Activated naive CD8-positive, alpha-beta T cell treated with anti-CD3 and anti-CD28 coated beads, Interleukin-2, amount 50 U/mL, for 24 hours (primary cell): ENCODE measurements around the gene SLC7A6OS.

Source experiments
- ATAC-seq: fragments of 150-1000 bp; cut with Tn5 transposase; one replicate; pipeline ENCODE4 v1.10.0; 2021
- DNase-seq: peaks from one replicate; pipeline ENCODE4 v3.0.0; 2021
- H3K27ac Mint-ChIP-seq: one replicate; pipeline ENCODE4 v1.8.0; 2021; ENCODE audit warnings: mild to moderate bottlenecking, mixed read lengths
- H3K27me3 Mint-ChIP-seq: one replicate; pipeline ENCODE4 v1.8.0; 2021; ENCODE audit warnings: mixed read lengths
- H3K36me3 Mint-ChIP-seq: one replicate; pipeline ENCODE4 v1.8.0; 2021; ENCODE audit warnings: low read depth, mixed read lengths
- H3K4me1 Mint-ChIP-seq: one replicate; pipeline ENCODE4 v1.8.0; 2021; ENCODE audit warnings: mixed read lengths
- H3K4me3 Mint-ChIP-seq: one replicate; pipeline ENCODE4 v1.8.0; 2021; ENCODE audit warnings: mild to moderate bottlenecking, moderate library complexity, mixed read lengths
- H3K9me3 Mint-ChIP-seq: one replicate; pipeline ENCODE4 v1.8.0; 2021; ENCODE audit warnings: mixed read lengths

Gene SLC7A6OS

GRCh38 chr16:68331879-68332410 is 21.2 kb upstream of the SLC7A6OS start:
- Mint-ChIP-seq H3K4me3 (no peak overlapping the region), H3K27ac (peak overlapping the region; percentile 33), H3K36me3 (peaks cover 38% of the 10 kb centered on the region), H3K9me3 (no peaks in the 10 kb centered on the region), H3K4me1 (peaks cover 22% of the 10 kb centered on the region), H3K27me3 (no peaks in the 10 kb centered on the region)
- ATAC-seq (no peak), DNase-seq (no peak)

GRCh38 chr16:68328860-68329390 is 18.2 kb upstream of the SLC7A6OS start:
- DNase-seq = no peak
- H3K27me3 Mint-ChIP-seq = no peaks in the 10 kb centered on the region
- H3K36me3 Mint-ChIP-seq = peaks cover 34% of the 10 kb centered on the region
- H3K4me3 Mint-ChIP-seq = no peak overlapping the region
- no peak for ATAC-seq
- no peak overlapping the region for H3K27ac Mint-ChIP-seq
- H3K9me3 Mint-ChIP-seq = no peaks in the 10 kb centered on the region
- peaks cover 22% of the 10 kb centered on the region for H3K4me1 Mint-ChIP-seq

GRCh38 chr16:68328151-68328859 is 17.6 kb upstream of the SLC7A6OS start:
- peaks cover 36% of the 10 kb centered on the region for H3K36me3 Mint-ChIP-seq
- DNase-seq = peak; percentile 77
- H3K27ac Mint-ChIP-seq = no peak overlapping the region
- no peak overlapping the region for H3K4me3 Mint-ChIP-seq
- H3K4me1 Mint-ChIP-seq = peaks cover 22% of the 10 kb centered on the region
- no peaks in the 10 kb centered on the region for H3K27me3 Mint-ChIP-seq
- ATAC-seq = peak; percentile 94
- H3K9me3 Mint-ChIP-seq = no peaks in the 10 kb centered on the region

- ATAC-seq = no peak
- DNase-seq = no peak
- no peaks in the 10 kb centered on the region for H3K9me3 Mint-ChIP-seq
- no peak overlapping the region for H3K27ac Mint-ChIP-seq
- no peaks in the 10 kb centered on the region for H3K27me3 Mint-ChIP-seq
- H3K4me3 Mint-ChIP-seq = no peak overlapping the region
- H3K36me3 Mint-ChIP-seq = peaks cover 34% of the 10 kb centered on the region
- peaks cover 18% of the 10 kb centered on the region for H3K4me1 Mint-ChIP-seq
These were observed 14.1 kb upstream of the SLC7A6OS start for GRCh38 chr16:68324780-68325357.

GRCh38 chr16:68324336-68324735 is 13.6 kb upstream of the SLC7A6OS start:
- ATAC-seq (no peak), DNase-seq (no peak)
- Mint-ChIP-seq H3K9me3 (no peaks in the 10 kb centered on the region), H3K27ac (no peak overlapping the region), H3K4me3 (no peak overlapping the region), H3K4me1 (peaks cover 23% of the 10 kb centered on the region), H3K27me3 (no peaks in the 10 kb centered on the region), H3K36me3 (peaks cover 35% of the 10 kb centered on the region)

- ATAC-seq (peak; percentile 100), DNase-seq (peak; percentile 67)
- peaks cover 23% of the 10 kb centered on the region for H3K4me1 Mint-ChIP-seq
- no peaks in the 10 kb centered on the region for H3K27me3 Mint-ChIP-seq
- H3K4me3 Mint-ChIP-seq = peak overlapping the region; percentile 15
- H3K9me3 Mint-ChIP-seq = no peaks in the 10 kb centered on the region
- H3K27ac Mint-ChIP-seq = peak overlapping the region; percentile 78
- peaks cover 33% of the 10 kb centered on the region for H3K36me3 Mint-ChIP-seq
These were observed 8.6 kb upstream of the SLC7A6OS start for GRCh38 chr16:68319185-68319908.

GRCh38 chr16:68313116-68313515 is 2.4 kb upstream of the SLC7A6OS start:
- peaks cover 40% of the 10 kb centered on the region for H3K4me1 Mint-ChIP-seq
- no peaks in the 10 kb centered on the region for H3K9me3 Mint-ChIP-seq
- H3K27ac Mint-ChIP-seq = no peak overlapping the region
- ATAC-seq (no peak), DNase-seq (no peak)
- peak overlapping the region; percentile 58 for H3K4me3 Mint-ChIP-seq
- H3K27me3 Mint-ChIP-seq = no peaks in the 10 kb centered on the region
- H3K36me3 Mint-ChIP-seq = peaks cover 27% of the 10 kb centered on the region

GRCh38 chr16:68310437-68310773 is 341 bp downstream of the SLC7A6OS start:
- Mint-ChIP-seq H3K36me3 (peaks cover 32% of the 10 kb centered on the region), H3K4me1 (peaks cover 50% of the 10 kb centered on the region), H3K9me3 (no peaks in the 10 kb centered on the region), H3K4me3 (peak overlapping the region; percentile 85), H3K27me3 (no peaks in the 10 kb centered on the region), H3K27ac (peak overlapping the region; percentile 96)
- no peak for DNase-seq
- ATAC-seq = no peak

GRCh38 chr16:68309799-68310198 is 947 bp downstream of the SLC7A6OS start:
- Mint-ChIP-seq H3K36me3 (peaks cover 33% of the 10 kb centered on the region), H3K9me3 (no peaks in the 10 kb centered on the region), H3K4me3 (peak overlapping the region; percentile 85), H3K27me3 (no peaks in the 10 kb centered on the region), H3K4me1 (peaks cover 50% of the 10 kb centered on the region), H3K27ac (peak overlapping the region; percentile 96)
- DNase-seq (no peak), ATAC-seq (no peak)

GRCh38 chr16:68306633-68307032 is 4.1 kb downstream of the SLC7A6OS start:
- Mint-ChIP-seq H3K27me3 (no peaks in the 10 kb centered on the region), H3K36me3 (peaks cover 43% of the 10 kb centered on the region), H3K27ac (peak overlapping the region; percentile 47), H3K4me3 (no peak overlapping the region), H3K4me1 (peaks cover 31% of the 10 kb centered on the region), H3K9me3 (no peaks in the 10 kb centered on the region)
- ATAC-seq = no peak
- DNase-seq = no peak

GRCh38 chr16:68300734-68301459 is 9.8 kb downstream of the SLC7A6OS start:
- peak overlapping the region; percentile 70 for H3K27ac Mint-ChIP-seq
- H3K4me1 Mint-ChIP-seq = peaks cover 5% of the 10 kb centered on the region
- DNase-seq (no peak), ATAC-seq (no peak)
- H3K4me3 Mint-ChIP-seq = no peak overlapping the region
- H3K27me3 Mint-ChIP-seq = no peaks in the 10 kb centered on the region
- H3K36me3 Mint-ChIP-seq = peaks cover 71% of the 10 kb centered on the region
- H3K9me3 Mint-ChIP-seq = no peaks in the 10 kb centered on the region

GRCh38 chr16:68299571-68300453 is 10.9 kb downstream of the SLC7A6OS start:
- H3K4me1 Mint-ChIP-seq = peaks cover 2% of the 10 kb centered on the region
- peaks cover 75% of the 10 kb centered on the region for H3K36me3 Mint-ChIP-seq
- no peaks in the 10 kb centered on the region for H3K9me3 Mint-ChIP-seq
- H3K4me3 Mint-ChIP-seq = no peak overlapping the region
- H3K27me3 Mint-ChIP-seq = no peaks in the 10 kb centered on the region
- no peak for DNase-seq
- H3K27ac Mint-ChIP-seq = peak overlapping the region; percentile 70
- ATAC-seq = no peak

GRCh38 chr16:68298907-68299561 is 11.7 kb downstream of the SLC7A6OS start:
- DNase-seq = no peak
- ATAC-seq = no peak
- H3K4me3 Mint-ChIP-seq = no peak overlapping the region
- H3K27me3 Mint-ChIP-seq = no peaks in the 10 kb centered on the region
- peak overlapping the region; percentile 38 for H3K27ac Mint-ChIP-seq
- no peaks in the 10 kb centered on the region for H3K9me3 Mint-ChIP-seq
- H3K36me3 Mint-ChIP-seq = peaks cover 76% of the 10 kb centered on the region
- H3K4me1 Mint-ChIP-seq = peaks cover 5% of the 10 kb centered on the region
